Ishikawa (cell line): ENCODE data around the gene NEXN.

Experiments
- CEBPB ChIP-seq: IDR thresholded peaks from 2 replicates; pipeline ENCODE4 v1.6.1; 2012
- RAD21 ChIP-seq: IDR thresholded peaks from 2 replicates; pipeline ENCODE4 v1.6.1; 2012; ENCODE audit warnings: low read depth

GRCh38 chr1:77978293-77978968 lies 90.0 kb downstream of the NEXN start:
- TF ChIP-seq CEBPB, result no peak
- TF ChIP-seq RAD21, result no peak
